HG03060 (cell line): ENCODE data around the gene IFFO2.

Source experiments
- ATAC-seq: cut with Tn5 transposase; IDR thresholded peaks from one replicate; pipeline ENCODE4 v1.9.1; 2021; ENCODE audit warnings: low read depth, moderate number of reproducible peaks; ENCODE audit not compliant: unreplicated experiment

IFFO2 gene

GRCh38 chr1:18922319-18922726, 34.2 kb downstream of the IFFO2 start:
- ATAC-seq, result no peak

GRCh38 chr1:18921516-18922251, 34.8 kb downstream of the IFFO2 start:
- ATAC-seq, result no peak

GRCh38 chr1:18920931-18921330, 35.5 kb downstream of the IFFO2 start:
- no peak for ATAC-seq

- no peak for ATAC-seq
These were observed 36.5 kb downstream of the IFFO2 start for GRCh38 chr1:18919956-18920355.

- no peak for ATAC-seq
These were observed 37.1 kb downstream of the IFFO2 start for GRCh38 chr1:18919197-18919905.

- no peak for ATAC-seq
These were observed 38.1 kb downstream of the IFFO2 start for GRCh38 chr1:18918417-18918816.

GRCh38 chr1:18917071-18917799, 39.2 kb downstream of the IFFO2 start:
- no peak for ATAC-seq

- ATAC-seq, result no peak
These were observed 41.1 kb downstream of the IFFO2 start for GRCh38 chr1:18915341-18915740.

GRCh38 chr1:18913065-18913835, 43.2 kb downstream of the IFFO2 start:
- ATAC-seq, result no peak

GRCh38 chr1:18912550-18912949, 43.9 kb downstream of the IFFO2 start:
- ATAC-seq, result no peak

- ATAC-seq, result no peak
These were observed 47.3 kb downstream of the IFFO2 start for GRCh38 chr1:18908911-18909771.

GRCh38 chr1:18907917-18908845, 48.3 kb downstream of the IFFO2 start:
- ATAC-seq, result no peak

- ATAC-seq, result no peak
These were observed 49.2 kb downstream of the IFFO2 start for GRCh38 chr1:18907021-18907916.

- ATAC-seq, result no peak
These were observed 53.2 kb downstream of the IFFO2 start for GRCh38 chr1:18903291-18903756.

- peak; percentile 93 for ATAC-seq
These were observed 53.8 kb downstream of the IFFO2 start, which contains the start of gene ALDH4A1 for GRCh38 chr1:18902523-18903290. ALDH4A1 (minus strand) TSS chr1:18902555; CDS start chr1:18902523, 32 bp downstream.

- ATAC-seq, result no peak
These were observed 54.4 kb downstream of the IFFO2 start for GRCh38 chr1:18901952-18902522.
